Purkinje cell (primary cell): ENCODE data around the gene RAB44. TPM values are rescaled to one million over a fixed set of nuclear protein-coding genes. Genes with fewer than 3 reads are reported as not detected.

Source experiments
- polyA plus RNA-seq: library from polyadenylated mRNA; unstranded; fragments of >200 nt; fragmentation: Nextera tagmentation; gene quantifications from 2 replicates; pipeline ENCODE4 v1.2.1, GENCODE V29; 2014

The RAB44 gene, protein sequence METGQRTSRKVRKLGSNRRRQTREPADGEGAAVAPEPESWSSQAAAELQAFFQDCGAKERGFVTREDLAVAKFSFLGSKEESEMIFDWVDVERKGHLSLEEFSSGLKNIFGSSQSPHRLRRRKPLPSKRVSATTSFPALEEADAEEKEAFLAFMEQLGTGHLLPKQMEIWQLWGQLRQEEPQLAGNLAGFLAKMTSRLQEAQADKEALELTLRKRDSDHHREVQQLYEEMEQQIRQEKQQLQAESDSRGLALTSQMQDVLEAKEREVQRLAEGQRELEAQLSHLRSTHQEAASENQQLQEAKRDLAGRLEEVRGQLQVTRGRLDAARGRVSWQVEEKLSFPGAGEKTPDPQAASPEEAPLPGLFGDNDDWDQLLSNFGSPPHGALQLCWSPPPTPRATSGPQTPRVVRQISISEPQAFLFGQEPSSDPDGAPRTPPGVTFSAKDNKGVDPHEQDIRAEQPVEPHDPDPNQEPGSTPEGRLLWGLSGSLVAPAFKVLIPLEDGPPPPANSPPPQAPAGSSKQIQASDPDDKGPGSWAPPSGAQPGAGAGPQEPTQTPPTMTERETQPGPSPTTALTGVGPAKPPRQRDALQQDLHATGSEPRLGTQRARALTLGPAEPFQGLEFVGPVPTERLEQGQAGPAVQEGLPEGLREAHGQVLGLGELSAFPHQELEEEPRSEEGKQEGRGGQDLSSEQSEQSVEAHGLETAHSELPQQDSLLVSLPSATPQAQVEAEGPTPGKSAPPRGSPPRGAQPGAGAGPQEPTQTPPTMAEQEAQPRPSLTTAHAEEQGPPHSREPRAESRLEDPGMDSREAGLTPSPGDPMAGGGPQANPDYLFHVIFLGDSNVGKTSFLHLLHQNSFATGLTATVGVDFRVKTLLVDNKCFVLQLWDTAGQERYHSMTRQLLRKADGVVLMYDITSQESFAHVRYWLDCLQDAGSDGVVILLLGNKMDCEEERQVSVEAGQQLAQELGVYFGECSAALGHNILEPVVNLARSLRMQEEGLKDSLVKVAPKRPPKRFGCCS
- not detected in 2 replicates for polyA plus RNA-seq

GRCh38 chr6:36697481-36697903 lies at the start of gene RAB44:
Gene RAB44, plus strand, starts transcription at chr6:36697826. Its CDS starts 6,410 bp downstream, at chr6:36704236.

DNA sequence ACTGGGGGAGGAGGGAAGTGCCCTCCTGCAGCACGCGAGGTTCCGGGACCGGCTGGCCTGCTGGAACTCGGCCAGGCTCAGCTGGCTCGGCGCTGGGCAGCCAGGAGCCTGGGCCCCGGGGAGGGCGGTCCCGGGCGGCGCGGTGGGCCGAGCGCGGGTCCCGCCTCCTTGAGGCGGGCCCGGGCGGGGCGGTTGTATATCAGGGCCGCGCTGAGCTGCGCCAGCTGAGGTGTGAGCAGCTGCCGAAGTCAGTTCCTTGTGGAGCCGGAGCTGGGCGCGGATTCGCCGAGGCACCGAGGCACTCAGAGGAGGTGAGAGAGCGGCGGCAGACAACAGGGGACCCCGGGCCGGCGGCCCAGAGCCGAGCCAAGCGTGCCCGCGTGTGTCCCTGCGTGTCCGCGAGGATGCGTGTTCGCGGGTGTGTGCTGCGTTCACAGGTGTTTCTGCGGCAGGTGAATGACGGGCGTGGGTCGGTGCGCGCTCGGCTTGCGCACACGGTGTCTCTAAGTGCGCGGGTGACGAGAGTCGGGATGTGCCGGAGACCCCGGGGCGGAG lies 19.1 kb upstream of the RAB44 start, which contains the start of gene CDKN1A:
CDKN1A (plus strand) TSS at position 227 of the 555 bp plus-strand sequence. CDS start 5,388 bp downstream, outside the sequence.

Other genes with a start within 250 kb of the RAB44 start
- 0.67 and 1.6 TPM in 2 replicates for gene STK38, start 150.3 kb upstream of the RAB44 start, polyA plus RNA-seq
- 172 and 181 TPM in 2 replicates for gene SRSF3, start 103.5 kb upstream of the RAB44 start, polyA plus RNA-seq
- 0.27 TPM in 1 of 2 replicates, not detected in the other for gene CDKN1A, start 19.1 kb upstream of the RAB44 start, polyA plus RNA-seq
- 22.8 TPM in 1 of 2 replicates, not detected in the other for gene CPNE5, start 141.6 kb downstream of the RAB44 start, polyA plus RNA-seq
- gene PPIL1, start 177.0 kb downstream of the RAB44 start, polyA plus RNA-seq: 46.7 and 75.7 TPM in 2 replicates
- 14.3 and 17.1 TPM in 2 replicates for gene C6orf89, start 188.1 kb downstream of the RAB44 start, polyA plus RNA-seq